HEK293T (cell line): ENCODE measurements around the gene PBRM1.

Source experiments
- CTCF ChIA-PET: fragments of 350-600 bp; formaldehyde crosslinking; extraction: SDS; loops from one replicate; lab custom pipeline; 2021; ENCODE audit warnings: antibody characterized with exemption, inconsistent platforms; lab: Yijun Ruan, JAX
- POLR2A ChIA-PET: fragments of 350-600 bp; formaldehyde crosslinking; extraction: SDS; loops from one replicate; lab custom pipeline; 2020; ENCODE audit warnings: antibody characterized with exemption, inconsistent platforms; lab: Yijun Ruan, JAX
- DNase-seq: peaks from one replicate; pipeline ENCODE4 v3.0.0; 2012; ENCODE audit warnings: mixed read lengths; ENCODE audit errors: extremely low spot score
- ARNT ChIP-seq: fragments of 450-650 bp; IDR thresholded peaks from 2 replicates; pipeline ENCODE4 v1.6.1; 2017; ENCODE audit warnings: mild to moderate bottlenecking
- BHLHE40 ChIP-seq: fragments of 450-650 bp; IDR thresholded peaks from 2 replicates; pipeline ENCODE4 v1.6.1; 2016; ENCODE audit warnings: mild to moderate bottlenecking, moderate library complexity, borderline replicate concordance
- CTBP1 ChIP-seq: fragments of 450-650 bp; IDR thresholded peaks from 2 replicates; pipeline ENCODE4 v1.6.1; 2016; ENCODE audit warnings: borderline replicate concordance
- ELF4 ChIP-seq: fragments of 450-650 bp; IDR thresholded peaks from 2 replicates; pipeline ENCODE4 v1.6.1; 2017; ENCODE audit warnings: antibody characterized with exemption
- FOXA1 ChIP-seq: fragments of 450-650 bp; IDR thresholded peaks from 2 replicates; pipeline ENCODE4 v1.6.1; 2016; ENCODE audit warnings: mild to moderate bottlenecking
- FOXK2 ChIP-seq: fragments of 450-650 bp; IDR thresholded peaks from 2 replicates; pipeline ENCODE4 v1.6.1; 2016; ENCODE audit warnings: mild to moderate bottlenecking
- FOXM1 ChIP-seq: fragments of 450-650 bp; IDR thresholded peaks from 2 replicates; pipeline ENCODE4 v1.6.1; 2017; ENCODE audit warnings: mild to moderate bottlenecking, borderline replicate concordance
- HDGF ChIP-seq: fragments of 450-650 bp; IDR thresholded peaks from 2 replicates; pipeline ENCODE4 v1.6.1; 2017; ENCODE audit warnings: antibody characterized with exemption, borderline replicate concordance
- L3MBTL2 ChIP-seq: fragments of 450-650 bp; conservative IDR thresholded peaks from 2 replicates; pipeline ENCODE4 v1.6.1; 2016; ENCODE audit warnings: mild to moderate bottlenecking
- LEF1 ChIP-seq: fragments of 450-650 bp; IDR thresholded peaks from 2 replicates; pipeline ENCODE4 v1.6.1; 2017; ENCODE audit warnings: mild to moderate bottlenecking, borderline replicate concordance
- NFRKB ChIP-seq: fragments of 450-650 bp; IDR thresholded peaks from 2 replicates; pipeline ENCODE4 v1.6.1; 2016; ENCODE audit warnings: mild to moderate bottlenecking, moderate library complexity
- PKNOX1 ChIP-seq: fragments of 450-650 bp; IDR thresholded peaks from 2 replicates; pipeline ENCODE4 v1.6.1; 2016
- SP1 ChIP-seq: fragments of 450-650 bp; IDR thresholded peaks from 2 replicates; pipeline ENCODE4 v1.6.1; 2017
- SUZ12 ChIP-seq: fragments of 450-650 bp; IDR thresholded peaks from 2 replicates; pipeline ENCODE4 v1.6.1; 2016; ENCODE audit warnings: mild to moderate bottlenecking
- TARDBP ChIP-seq: fragments of 450-650 bp; IDR thresholded peaks from 2 replicates; pipeline ENCODE4 v1.6.1; 2016
- ZNF384 ChIP-seq: fragments of 450-650 bp; IDR thresholded peaks from 2 replicates; pipeline ENCODE4 v1.6.1; 2016

Gene PBRM1

GRCh38 chr3:52533623-52534280 lies 152.0 kb downstream of the PBRM1 start, which contains the start of gene NT5DC2:
TSS of gene NT5DC2 (minus strand) at chr3:52533857. CDS start at chr3:52533737, 120 bp downstream.
- CTCF ChIA-PET = no interaction called here
- POLR2A ChIA-PET = no interaction called here
- TF ChIP-seq BHLHE40 (no peak), LEF1 (0 out of 2 replicates have a peak, but pooled peaks have one; percentile 39), HDGF (no peak), FOXM1 (peak; percentile 91; the same call in 1 of the 2 replicates), L3MBTL2 (0 out of 2 replicates have a peak, but pooled peaks have one; percentile 28), ARNT (0 out of 2 replicates have a peak, but pooled peaks have one; percentile 41)
- peak; percentile 87 for DNase-seq

- DNase-seq = peak; percentile 19
- no peak for TF ChIP-seq HDGF
- no peak for TF ChIP-seq BHLHE40
- no peak for TF ChIP-seq SUZ12
- TF ChIP-seq NFRKB = no peak
- TF ChIP-seq TARDBP = no peak
- POLR2A ChIA-PET = no interaction called here
- CTCF ChIA-PET = no interaction called here
These were observed 152.7 kb downstream of the PBRM1 start for GRCh38 chr3:52532838-52533622.

DNA sequence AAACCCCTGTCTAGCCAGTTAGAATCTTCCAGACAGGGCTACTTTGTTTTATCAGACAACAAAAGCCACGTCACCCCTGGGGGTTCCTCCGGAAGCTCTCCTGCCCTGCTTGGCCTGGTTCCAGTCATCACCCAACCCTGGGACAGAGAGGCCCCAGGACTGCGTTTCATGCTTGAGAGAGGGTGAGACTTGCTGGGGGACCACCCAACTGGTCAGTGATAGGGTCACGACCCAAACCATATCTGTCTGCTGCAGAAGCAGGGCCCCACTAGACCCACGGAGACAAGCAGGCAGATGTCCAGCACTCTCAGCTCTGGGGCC lies 153.2 kb downstream of the PBRM1 start:
- peak; percentile 4 for DNase-seq
- POLR2A ChIA-PET = no interaction called here

DNA sequence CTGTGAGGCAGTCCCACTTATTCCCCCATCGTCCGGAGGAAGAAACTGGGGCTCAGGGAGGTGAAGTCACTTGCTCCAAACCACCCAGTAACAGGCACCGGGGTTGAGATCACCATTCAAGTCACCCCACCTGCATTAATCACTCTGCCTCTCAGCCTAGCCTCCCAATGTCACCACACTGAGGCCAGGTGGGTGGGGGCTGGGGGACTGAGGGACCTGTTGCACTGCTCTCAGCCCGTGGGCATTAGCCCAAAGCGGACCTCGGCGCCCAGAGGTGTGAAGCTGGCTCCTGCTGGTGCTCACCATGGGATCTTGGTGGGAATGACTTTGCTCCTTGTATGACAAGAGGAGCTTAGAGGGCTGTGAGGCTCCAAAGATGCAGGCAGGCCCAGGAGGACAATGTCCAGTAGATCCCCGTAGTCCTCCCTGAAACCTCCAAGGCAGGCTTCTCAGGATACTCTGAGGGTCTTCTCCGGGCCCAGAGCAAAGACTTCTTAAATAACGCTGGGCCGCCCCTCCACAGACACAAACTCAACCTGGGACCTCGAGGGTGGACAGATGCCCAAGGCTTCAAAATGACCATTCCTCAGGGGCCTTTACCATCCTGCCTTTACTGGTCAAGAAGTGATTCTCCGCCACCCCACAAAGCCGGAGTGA lies 153.7 kb downstream of the PBRM1 start:
- ChIA-PET CTCF (interaction anchor here (0.5 kb wide), 1 partner anchor 503 kb away, joined by 3 read pairs; no protein-coding TSS in a partner anchor), POLR2A (no interaction called here)
- TF ChIP-seq L3MBTL2 = no peak
- TF ChIP-seq FOXK2 = no peak
- TF ChIP-seq SUZ12 = no peak
- no peak for TF ChIP-seq PKNOX1
- no peak for TF ChIP-seq TARDBP
- no peak for TF ChIP-seq NFRKB
- no peak for TF ChIP-seq FOXA1
- no peak for TF ChIP-seq CTBP1
- no peak for TF ChIP-seq FOXM1
- no peak for TF ChIP-seq ELF4
- TF ChIP-seq HDGF = no peak
- TF ChIP-seq SP1 = no peak
- no peak for TF ChIP-seq LEF1
- no peak for TF ChIP-seq BHLHE40
- no peak for TF ChIP-seq ARNT
- TF ChIP-seq ZNF384 = no peak
- DNase-seq = no peak

More for the DNA sequence above, 153.2 kb downstream of the PBRM1 start:
- CTCF ChIA-PET = interaction anchor here (0.5 kb wide), 1 partner anchor 503 kb away, joined by 3 read pairs; no protein-coding TSS in a partner anchor
- TF ChIP-seq TARDBP = no peak
- TF ChIP-seq ZNF384 = no peak

DNA sequence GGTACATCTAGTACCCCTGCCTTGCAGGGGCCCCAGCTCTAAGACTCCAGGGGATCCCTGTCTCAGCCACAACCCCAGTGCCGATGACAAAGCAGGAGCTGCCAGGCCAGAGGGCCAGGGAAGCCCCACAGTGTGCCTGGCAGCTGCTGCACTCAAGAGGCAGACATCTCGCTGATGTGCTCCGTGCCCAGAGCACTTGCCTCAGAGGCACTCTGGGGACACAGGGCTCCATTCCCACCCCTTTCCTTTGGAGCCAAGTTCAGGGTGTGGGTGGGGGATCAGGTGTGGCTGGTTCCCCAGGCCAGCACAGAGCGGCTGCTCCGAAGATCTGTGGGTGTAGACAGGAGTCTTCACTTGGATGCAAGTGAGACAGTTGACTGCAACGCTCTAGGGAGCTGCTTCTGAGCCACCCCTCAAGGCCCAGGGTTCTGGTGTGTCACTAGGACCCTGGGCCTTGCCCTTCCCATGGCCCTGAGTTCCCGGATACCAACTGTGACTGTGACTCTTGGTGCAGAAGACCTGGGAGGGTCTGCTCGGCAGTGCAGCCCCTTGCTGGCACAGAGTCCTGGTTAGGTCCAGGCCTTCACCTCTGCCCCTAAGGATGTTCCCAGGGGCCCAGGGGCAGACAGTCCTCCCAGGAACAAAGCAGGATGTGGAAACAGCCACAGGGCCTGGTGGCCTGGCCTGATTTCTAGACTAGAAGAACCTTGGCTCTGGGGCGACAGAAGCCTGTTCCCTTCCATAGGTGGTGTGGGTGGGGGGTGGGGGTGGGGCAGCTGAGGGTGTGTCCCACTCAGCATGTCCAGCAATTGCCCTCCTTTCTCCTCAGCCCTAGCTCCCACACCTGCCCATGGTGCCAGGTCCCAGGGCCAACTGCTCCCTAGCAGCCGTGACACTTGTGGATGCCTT lies 154.5 kb downstream of the PBRM1 start:
- CTCF ChIA-PET = no interaction called here
- no peak for DNase-seq
- POLR2A ChIA-PET = interaction anchor here (1.2 kb wide), 1 partner anchor 13 kb away, joined by 3 read pairs; no protein-coding TSS in a partner anchor
- TF ChIP-seq PKNOX1 = no peak
- no peak for TF ChIP-seq SUZ12
- no peak for TF ChIP-seq HDGF
- no peak for TF ChIP-seq SP1
- TF ChIP-seq FOXK2 = no peak
- no peak for TF ChIP-seq LEF1
- TF ChIP-seq BHLHE40 = no peak
- no peak for TF ChIP-seq ARNT
- TF ChIP-seq L3MBTL2 = no peak
- TF ChIP-seq NFRKB = no peak
